GM12878 (cell line): Measurements from ENCODE around the gene TATDN3. TPM values are rescaled to one million over a fixed set of nuclear protein-coding genes. Genes with fewer than 3 reads are reported as not detected.

Source experiments
- BCL11A ChIP-seq: IDR thresholded peaks from 2 replicates; pipeline ENCODE4 v1.6.1; 2011; ENCODE audit warnings: low read depth, low read length
- BHLHE40 ChIP-seq, 2 experiments: fragments of 450-650 bp in 1 of 2; IDR thresholded peaks; 2 replicates each; pipeline ENCODE4 v1.6.1; 2011 to 2017; ENCODE audit warnings: low read depth in 2 of 2, borderline replicate concordance in 1 of 2, improper control_type of control experiment in 1 of 2, low read length in 1 of 2, mild to moderate bottlenecking in 1 of 2
- BRCA1 ChIP-seq: IDR thresholded peaks from 2 replicates; pipeline ENCODE4 v1.6.1; 2011; ENCODE audit warnings: low read depth, low read length, improper control_type of control experiment
- CBX5 ChIP-seq: sonication (generic); IDR thresholded peaks from 2 replicates; pipeline ENCODE4 v1.6.1; 2016; ENCODE audit warnings: low read depth, moderate library complexity, mild to moderate bottlenecking, inconsistent platforms
- MTA2 ChIP-seq: fragments of 450-650 bp; IDR thresholded peaks from 2 replicates; pipeline ENCODE4 v1.6.1; 2016; ENCODE audit warnings: low read depth, mild to moderate bottlenecking, moderate library complexity
- MTA3 ChIP-seq: IDR thresholded peaks from 2 replicates; pipeline ENCODE4 v1.6.1; 2012; ENCODE audit warnings: low read length, inconsistent platforms, borderline replicate concordance
- MXI1 ChIP-seq: fragments of 150-350 bp; IDR thresholded peaks from 2 replicates; pipeline ENCODE4 v1.6.1; 2011; ENCODE audit warnings: low read depth, mild to moderate bottlenecking, inconsistent platforms, low read length, improper control_type of control experiment
- NFIC ChIP-seq: IDR thresholded peaks from 2 replicates; pipeline ENCODE4 v1.6.1; 2012; ENCODE audit warnings: low read depth, mild to moderate bottlenecking, inconsistent platforms, low read length, moderate library complexity
- NR2F1 ChIP-seq: fragments of 450-650 bp; conservative IDR thresholded peaks from 2 replicates; pipeline ENCODE4 v1.6.1; 2017; ENCODE audit warnings: mild to moderate bottlenecking
- NRF1 ChIP-seq: conservative IDR thresholded peaks from 2 replicates; pipeline ENCODE4 v1.6.1; 2011; ENCODE audit warnings: mild to moderate bottlenecking, low read depth, low read length, improper control_type of control experiment
- PML ChIP-seq: IDR thresholded peaks from 2 replicates; pipeline ENCODE4 v1.6.1; 2012; ENCODE audit warnings: low read length, inconsistent platforms
- TAF1 ChIP-seq: IDR thresholded peaks from 2 replicates; pipeline ENCODE4 v1.6.1; 2011; ENCODE audit warnings: mild to moderate bottlenecking, low read depth, low read length, borderline replicate concordance
- TCF7 ChIP-seq: IDR thresholded peaks from 2 replicates; pipeline ENCODE4 v1.6.1; 2014; ENCODE audit warnings: antibody characterized with exemption, borderline replicate concordance
- ZNF274 ChIP-seq: IDR thresholded peaks from one replicate; pipeline ENCODE4 v1.8.0; 2011; ENCODE audit not compliant: insufficient read length, insufficient read depth
- ZNF384 ChIP-seq: IDR thresholded peaks from 2 replicates; pipeline ENCODE4 v1.6.1; 2012; ENCODE audit warnings: low read depth, mild to moderate bottlenecking, low read length, improper control_type of control experiment, borderline replicate concordance
- ZNF592 ChIP-seq: fragments of 450-650 bp; IDR thresholded peaks from 2 replicates; pipeline ENCODE4 v1.6.1; 2017; ENCODE audit warnings: mild to moderate bottlenecking, moderate library complexity
- ZSCAN29 ChIP-seq: fragments of 450-650 bp; IDR thresholded peaks from 2 replicates; pipeline ENCODE4 v1.6.1; 2017; ENCODE audit warnings: mild to moderate bottlenecking, moderate library complexity
- polyA plus RNA-seq, 11 experiments: library from polyadenylated mRNA; depleted of rRNA in 4 of 11; unstranded in 6 of 11; stranded (reverse) in 5 of 11; fragments of >200 nt; fragmentation: Nextera tagmentation in 4 of 11; fragmentation: Illumina TruSeq in 1 of 11; extraction: Ambion mirVana in 4 of 11; extraction: Trizol in 1 of 11; gene quantifications; 1 replicate in 1 of 11; 2 replicates in 10 of 11; pipeline versions ENCODE4 v1.2.1 to v1.2.3, GENCODE V29; 2011 to 2016; ENCODE audit warnings: inconsistent platforms in 2 of 11, missing spikeins in 2 of 11, low read depth in 1 of 11
- total RNA-seq, 4 experiments: library from RNA; depleted of rRNA in 3 of 4; stranded (reverse); fragments of >200 nt in 3 of 4; fragmentation: Illumina TruSeq in 1 of 4; extraction: Trizol in 1 of 4; gene quantifications; 2 replicates each; pipeline versions ENCODE4 v1.2.1 to v1.2.3, GENCODE V29; 2013 to 2021
- TF ChIP-seq, protein P1 (sequence below): fragments of 450-650 bp; IDR thresholded peaks from 2 replicates; pipeline ENCODE4 v1.6.1; 2016; ENCODE audit warnings: mild to moderate bottlenecking
- TF ChIP-seq, protein P2 (sequence below): IDR thresholded peaks from 2 replicates; pipeline ENCODE4 v1.6.1; 2011; ENCODE audit warnings: low read depth, mild to moderate bottlenecking, low read length, moderate library complexity, borderline replicate concordance; ENCODE audit errors: extremely low read depth
- TF ChIP-seq, protein P3 (sequence below): IDR thresholded peaks from 2 replicates; pipeline ENCODE4 v1.6.1; 2012; ENCODE audit warnings: low read depth, low read length, improper control_type of control experiment
- TF ChIP-seq, protein P4 (sequence below): IDR thresholded peaks from 2 replicates; pipeline ENCODE4 v1.6.1; 2011; ENCODE audit warnings: borderline replicate concordance, low read depth, mild to moderate bottlenecking, moderate library complexity, low read length; ENCODE audit not compliant: insufficient read depth, poor library complexity, severe bottlenecking

Gene TATDN3
- total and polyA plus RNA-seq, 10 of the 15 experiments (the other 5 are each of a cell fraction or from before 2014, with no cell fraction given), result 15.5 to 40.0 (median 22.7) TPM

DNA sequence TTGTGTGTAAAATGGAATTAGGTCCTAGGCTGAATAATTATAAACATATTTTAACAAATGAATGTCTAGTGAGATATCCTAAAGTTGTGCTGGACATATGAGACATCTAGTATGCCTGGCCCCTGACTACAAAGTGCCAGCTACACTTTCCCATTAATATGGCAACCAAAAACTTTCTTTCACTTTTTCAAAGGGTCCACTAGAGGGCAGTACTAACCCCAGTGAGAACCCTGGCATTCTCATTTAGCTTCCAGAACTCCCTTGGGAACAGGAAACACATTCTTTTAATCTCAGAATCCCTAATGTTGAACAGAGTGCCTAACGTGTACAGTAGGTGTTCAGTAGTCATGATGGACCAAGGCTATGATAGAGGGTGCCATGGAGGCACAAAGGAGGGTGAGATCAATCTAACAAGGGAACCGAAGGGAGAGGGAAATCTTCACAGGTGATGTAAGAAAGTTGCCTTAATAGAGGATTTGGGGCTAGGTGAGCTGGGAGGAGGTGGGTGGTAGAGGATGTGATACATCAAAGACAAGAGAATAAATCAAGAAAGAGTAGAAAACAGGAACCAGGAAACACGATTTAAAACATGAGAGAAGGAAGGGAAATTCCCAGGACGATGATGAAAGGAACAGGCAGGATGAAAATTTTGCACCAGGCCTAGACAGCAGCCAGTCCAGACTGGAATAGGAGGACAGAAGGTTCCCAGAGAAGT is 41.7 kb upstream of the TATDN3 start (continued):
- TF ChIP-seq, protein P1, sequence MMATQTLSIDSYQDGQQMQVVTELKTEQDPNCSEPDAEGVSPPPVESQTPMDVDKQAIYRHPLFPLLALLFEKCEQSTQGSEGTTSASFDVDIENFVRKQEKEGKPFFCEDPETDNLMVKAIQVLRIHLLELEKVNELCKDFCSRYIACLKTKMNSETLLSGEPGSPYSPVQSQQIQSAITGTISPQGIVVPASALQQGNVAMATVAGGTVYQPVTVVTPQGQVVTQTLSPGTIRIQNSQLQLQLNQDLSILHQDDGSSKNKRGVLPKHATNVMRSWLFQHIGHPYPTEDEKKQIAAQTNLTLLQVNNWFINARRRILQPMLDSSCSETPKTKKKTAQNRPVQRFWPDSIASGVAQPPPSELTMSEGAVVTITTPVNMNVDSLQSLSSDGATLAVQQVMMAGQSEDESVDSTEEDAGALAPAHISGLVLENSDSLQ, result no peak
- no peak for TF ChIP-seq ZNF274
- TF ChIP-seq TCF7, result peak; percentile 49; the same call in 1 of the 2 replicates
- TF ChIP-seq, protein P2, sequence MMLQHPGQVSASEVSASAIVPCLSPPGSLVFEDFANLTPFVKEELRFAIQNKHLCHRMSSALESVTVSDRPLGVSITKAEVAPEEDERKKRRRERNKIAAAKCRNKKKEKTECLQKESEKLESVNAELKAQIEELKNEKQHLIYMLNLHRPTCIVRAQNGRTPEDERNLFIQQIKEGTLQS, result no peak
- no peak for TF ChIP-seq BRCA1
- TF ChIP-seq, protein P3, sequence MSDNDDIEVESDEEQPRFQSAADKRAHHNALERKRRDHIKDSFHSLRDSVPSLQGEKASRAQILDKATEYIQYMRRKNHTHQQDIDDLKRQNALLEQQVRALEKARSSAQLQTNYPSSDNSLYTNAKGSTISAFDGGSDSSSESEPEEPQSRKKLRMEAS, result no peak
- TF ChIP-seq ZNF592, result no peak
- peak in 1 of 2 experiments; percentile 31; a peak in 1 of 4 replicates for TF ChIP-seq BHLHE40 (IDR thresholded peaks at IDR 0.05; ENCODE audit: borderline replicate concordance in 1 of 2, low read depth in 2 of 2, low read length in 1 of 2)
- TF ChIP-seq NFIC, result peak; percentile 59; the same call in 1 of the 2 replicates
- no peak for TF ChIP-seq NR2F1
- no peak for TF ChIP-seq ZNF384
- no peak; the same call in none of the 2 replicates for TF ChIP-seq MTA2
- TF ChIP-seq TAF1, result no peak
- TF ChIP-seq CBX5, result no peak
- TF ChIP-seq, protein P4, sequence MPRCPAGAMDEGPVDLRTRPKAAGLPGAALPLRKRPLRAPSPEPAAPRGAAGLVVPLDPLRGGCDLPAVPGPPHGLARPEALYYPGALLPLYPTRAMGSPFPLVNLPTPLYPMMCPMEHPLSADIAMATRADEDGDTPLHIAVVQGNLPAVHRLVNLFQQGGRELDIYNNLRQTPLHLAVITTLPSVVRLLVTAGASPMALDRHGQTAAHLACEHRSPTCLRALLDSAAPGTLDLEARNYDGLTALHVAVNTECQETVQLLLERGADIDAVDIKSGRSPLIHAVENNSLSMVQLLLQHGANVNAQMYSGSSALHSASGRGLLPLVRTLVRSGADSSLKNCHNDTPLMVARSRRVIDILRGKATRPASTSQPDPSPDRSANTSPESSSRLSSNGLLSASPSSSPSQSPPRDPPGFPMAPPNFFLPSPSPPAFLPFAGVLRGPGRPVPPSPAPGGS, result no peak
- no peak for TF ChIP-seq PML
- no peak for TF ChIP-seq MXI1
- TF ChIP-seq BCL11A, result 0 out of 2 replicates have a peak, but pooled peaks have one; percentile 11
- no peak for TF ChIP-seq ZSCAN29
- TF ChIP-seq MTA3, result no peak
- no peak for TF ChIP-seq NRF1
